Right lobe of liver (tissue), 4 donors: ENCODE data around the gene UBQLN1.

Experiments used
- CTCF ChIP-seq, 4 donors: fragments of 200-600 bp in 3 of 4; fragments of 450-650 bp in 1 of 4; IDR thresholded peaks; one replicate each; pipeline versions ENCODE4 v1.5.1 to v1.8.0; 2016 to 2022; ENCODE audit warnings: antibody characterized with exemption in 4 of 4, mild to moderate bottlenecking in 2 of 4
- POLR2A ChIP-seq: fragments of 450-650 bp; IDR thresholded peaks from one replicate; pipeline ENCODE4 v1.6.1; 2017; ENCODE audit warnings: antibody characterized with exemption, mild to moderate bottlenecking
- donor health status: DM: no; HTN: no; CAD: no.
- donor health status: DM: no; HTN: no; CAD: no.
- donor health status: DM: no; HTN: yes; CAD: no.

- no peak for TF ChIP-seq CTCF (IDR thresholded peaks at IDR 0.05)
- TF ChIP-seq POLR2A = no peak
Measured at GRCh38 chr9:83701769-83702168, 6.0 kb downstream of the UBQLN1 start.
